ENCODE results near the gene UNC50.

UNC50 gene

GRCh38 chr2:98607104-98607503, 1.3 kb upstream of the UNC50 start:
- no peaks in the 10 kb centered on the region for H3F3A ChIP-seq (ENCODE audit: insufficient read depth)
- peaks cover 28% of the 10 kb centered on the region for H3K79me2 ChIP-seq (ENCODE audit: insufficient read depth, low read length)
- no peaks in the 10 kb centered on the region for H3K27me3 ChIP-seq (ENCODE audit: low read length)
- no peak overlapping the region for H3K27ac ChIP-seq (ENCODE audit: low read depth, low read length)
- H3K36me3 ChIP-seq (ENCODE audit: low read length), result no peaks in the 10 kb centered on the region
- H3K9ac ChIP-seq (ENCODE audit: low read length), result peak overlapping the region; percentile 94
- H3K9me3 ChIP-seq (ENCODE audit: insufficient read depth, low read length), result no peaks in the 10 kb centered on the region
- H4K20me1 ChIP-seq (ENCODE audit: low read depth, low read length), result no peaks in the 10 kb centered on the region
- H2AFZ ChIP-seq (ENCODE audit: low read depth, low read length, severe bottlenecking), result no peak overlapping the region
- peak overlapping the region; percentile 76 for H3K4me2 ChIP-seq (ENCODE audit: low read depth, low read length, poor library complexity, severe bottlenecking)
- H3K9me2 ChIP-seq (replicated peaks; ENCODE audit: insufficient read depth, low read length), result no peaks in the 10 kb centered on the region
- TF ChIP-seq, protein P1, sequence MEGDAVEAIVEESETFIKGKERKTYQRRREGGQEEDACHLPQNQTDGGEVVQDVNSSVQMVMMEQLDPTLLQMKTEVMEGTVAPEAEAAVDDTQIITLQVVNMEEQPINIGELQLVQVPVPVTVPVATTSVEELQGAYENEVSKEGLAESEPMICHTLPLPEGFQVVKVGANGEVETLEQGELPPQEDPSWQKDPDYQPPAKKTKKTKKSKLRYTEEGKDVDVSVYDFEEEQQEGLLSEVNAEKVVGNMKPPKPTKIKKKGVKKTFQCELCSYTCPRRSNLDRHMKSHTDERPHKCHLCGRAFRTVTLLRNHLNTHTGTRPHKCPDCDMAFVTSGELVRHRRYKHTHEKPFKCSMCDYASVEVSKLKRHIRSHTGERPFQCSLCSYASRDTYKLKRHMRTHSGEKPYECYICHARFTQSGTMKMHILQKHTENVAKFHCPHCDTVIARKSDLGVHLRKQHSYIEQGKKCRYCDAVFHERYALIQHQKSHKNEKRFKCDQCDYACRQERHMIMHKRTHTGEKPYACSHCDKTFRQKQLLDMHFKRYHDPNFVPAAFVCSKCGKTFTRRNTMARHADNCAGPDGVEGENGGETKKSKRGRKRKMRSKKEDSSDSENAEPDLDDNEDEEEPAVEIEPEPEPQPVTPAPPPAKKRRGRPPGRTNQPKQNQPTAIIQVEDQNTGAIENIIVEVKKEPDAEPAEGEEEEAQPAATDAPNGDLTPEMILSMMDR (IDR thresholded peaks at IDR 0.05; ENCODE audit: insufficient read depth, low read length, poor library complexity, severe bottlenecking), result no peak
- TF ChIP-seq EZH2phosphoT487 (conservative IDR thresholded peaks at IDR 0.05; ENCODE audit: low read length), result no peak
- H3K4me3 ChIP-seq (ENCODE audit: insufficient read depth, low read length, poor library complexity, severe bottlenecking), result peak overlapping the region; percentile 87

DNA sequence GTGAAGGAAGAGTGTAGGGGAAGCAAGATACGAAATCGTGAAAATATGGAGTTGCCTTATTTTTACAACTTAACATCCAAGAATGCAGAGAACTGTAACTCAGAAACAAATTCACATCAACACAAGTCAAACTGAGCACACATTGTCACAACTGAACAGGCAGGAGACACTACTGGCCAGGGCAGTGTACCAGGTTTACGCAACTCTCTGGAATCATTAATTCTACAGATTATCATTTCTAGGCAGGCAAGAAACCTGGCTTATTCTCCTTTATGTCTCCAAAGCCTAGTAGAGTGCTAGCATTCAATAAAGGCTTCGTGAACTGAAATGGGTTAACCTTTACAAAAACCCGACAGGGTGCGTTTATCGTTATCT, 661 bp upstream of the UNC50 start:
- Histone ChIP-seq H3K9me3 (ENCODE audit: insufficient read depth, low read length) (no peaks in the 10 kb centered on the region), H3K27ac (ENCODE audit: low read depth, low read length) (peak overlapping the region; percentile 61), H3K4me2 (ENCODE audit: low read depth, low read length, poor library complexity, severe bottlenecking) (peak overlapping the region; percentile 76), H3K36me3 (ENCODE audit: low read length) (peaks cover 2% of the 10 kb centered on the region; the same call in 1 of the 2 replicates), H3K9ac (ENCODE audit: low read length) (peak overlapping the region; percentile 94), H3K27me3 (ENCODE audit: low read length) (no peaks in the 10 kb centered on the region), H3K79me2 (ENCODE audit: insufficient read depth, low read length) (peaks cover 28% of the 10 kb centered on the region), H3K4me3 (ENCODE audit: insufficient read depth, low read length, poor library complexity, severe bottlenecking) (peak overlapping the region; percentile 87), H3K9me2 (replicated peaks; ENCODE audit: insufficient read depth, low read length) (no peaks in the 10 kb centered on the region), H2AFZ (ENCODE audit: low read depth, low read length, severe bottlenecking) (peak overlapping the region; percentile 91), H3F3A (ENCODE audit: insufficient read depth) (no peaks in the 10 kb centered on the region), H4K20me1 (ENCODE audit: low read depth, low read length) (no peaks in the 10 kb centered on the region)
- TF ChIP-seq, protein P1 (IDR thresholded peaks at IDR 0.05; ENCODE audit: insufficient read depth, low read length, poor library complexity, severe bottlenecking), result no peak
- TF ChIP-seq EZH2phosphoT487 (conservative IDR thresholded peaks at IDR 0.05; ENCODE audit: low read length), result no peak

DNA sequence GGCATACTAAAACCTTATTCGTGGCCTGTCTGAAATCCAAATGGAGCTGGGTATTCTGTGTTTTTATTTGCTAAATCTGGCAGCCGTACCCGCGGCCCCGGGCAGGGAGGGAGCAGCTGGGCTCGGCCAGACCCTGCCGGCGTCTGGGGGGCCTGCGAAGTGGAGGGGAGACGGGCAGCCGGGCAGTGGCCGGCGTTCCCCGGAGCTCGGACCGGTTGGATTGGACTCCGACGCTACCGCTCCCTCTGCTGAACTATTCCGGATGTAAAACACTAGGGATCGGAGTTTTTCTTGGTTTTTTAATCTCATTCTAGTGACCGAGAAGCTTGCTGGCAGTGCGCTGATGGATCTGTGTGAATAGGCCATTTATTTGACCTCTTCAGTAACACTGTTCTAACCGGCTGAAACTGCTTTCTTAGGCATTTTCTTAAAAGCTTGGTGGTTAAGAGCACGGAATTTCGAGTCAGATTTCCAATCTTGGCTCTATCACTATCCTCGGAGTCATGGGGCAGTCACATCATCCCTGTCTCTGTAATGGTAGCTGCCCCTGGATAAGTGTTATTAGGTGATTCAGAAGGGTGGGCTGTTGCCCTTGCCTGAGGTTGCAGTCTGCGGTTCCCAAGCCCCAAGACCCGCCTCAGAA, 694 bp downstream of the UNC50 start:
- Histone ChIP-seq H2AFZ (ENCODE audit: low read depth, low read length, severe bottlenecking) (peak overlapping the region; percentile 91), H3K36me3 (ENCODE audit: low read length) (peaks cover 3% of the 10 kb centered on the region; the same call in 1 of the 2 replicates)

More for the DNA sequence above, 694 bp downstream of the UNC50 start:
- H3K4me2 ChIP-seq (ENCODE audit: low read depth, low read length, poor library complexity, severe bottlenecking), result peak overlapping the region; percentile 76
- no peaks in the 10 kb centered on the region for H3K9me2 ChIP-seq (replicated peaks; ENCODE audit: insufficient read depth, low read length)
- H3K4me3 ChIP-seq (ENCODE audit: insufficient read depth, low read length, poor library complexity, severe bottlenecking), result peak overlapping the region; percentile 87
- H3F3A ChIP-seq (ENCODE audit: insufficient read depth), result no peaks in the 10 kb centered on the region
- peak overlapping the region; percentile 94 for H3K9ac ChIP-seq (ENCODE audit: low read length)
- H3K79me2 ChIP-seq (ENCODE audit: insufficient read depth, low read length), result peaks cover 28% of the 10 kb centered on the region
- H3K27me3 ChIP-seq (ENCODE audit: low read length), result no peaks in the 10 kb centered on the region
- no peak for TF ChIP-seq EZH2phosphoT487 (conservative IDR thresholded peaks at IDR 0.05; ENCODE audit: low read length)
- TF ChIP-seq, protein P1 (IDR thresholded peaks at IDR 0.05; ENCODE audit: insufficient read depth, low read length, poor library complexity, severe bottlenecking), result no peak
- H3K9me3 ChIP-seq (ENCODE audit: insufficient read depth, low read length), result no peaks in the 10 kb centered on the region
- H3K27ac ChIP-seq (ENCODE audit: low read depth, low read length), result peak overlapping the region; percentile 61
- no peaks in the 10 kb centered on the region for H4K20me1 ChIP-seq (ENCODE audit: low read depth, low read length)

Data from SU-DHL-6 (cell line).